Fibroblast of lung (primary cell): ENCODE data around the gene HNRNPH2. TPM values are rescaled to one million over a fixed set of nuclear protein-coding genes. Genes with fewer than 3 reads are reported as not detected.

ENCODE experiments used
- DNase-seq, 2 donors: peaks; one replicate each; pipeline versions ENCODE4 v3.0.0 to v3.0.0-alpha.2; 2010; ENCODE audit warnings: low read depth in 2 of 2
- H2AFZ ChIP-seq: 2 replicates; pipeline ENCODE4 v1.5.1; 2012; ENCODE audit warnings: low read length, control low read depth, inconsistent platforms
- H3K27ac ChIP-seq: 2 replicates; pipeline ENCODE4 v1.5.1; 2011; ENCODE audit warnings: low read length, control low read depth; ENCODE audit not compliant: insufficient read depth
- H3K27me3 ChIP-seq: 2 replicates; pipeline ENCODE4 v1.5.1; 2011; ENCODE audit warnings: mild to moderate bottlenecking, low read length; ENCODE audit not compliant: control insufficient read depth, insufficient read depth
- H3K36me3 ChIP-seq: 2 replicates; pipeline ENCODE4 v1.5.1; 2011; ENCODE audit warnings: low read length; ENCODE audit not compliant: control insufficient read depth, insufficient read depth
- H3K4me1 ChIP-seq: 2 replicates; pipeline ENCODE4 v1.5.1; 2011; ENCODE audit warnings: low read length; ENCODE audit not compliant: control insufficient read depth, insufficient read depth; ENCODE audit errors: extremely low read depth
- H3K4me2 ChIP-seq: 2 replicates; pipeline ENCODE4 v1.5.1; 2011; ENCODE audit warnings: low read length, control low read depth; ENCODE audit not compliant: insufficient read depth; ENCODE audit errors: extremely low read depth
- H3K4me3 ChIP-seq, 4 experiments: fragments of 200-600 bp in 1 of 4; sonication (generic) in 1 of 4; replicated peaks in 1 of 4; 2 replicates each; pipeline ENCODE4 v1.5.1; 2011 to 2016; ENCODE audit warnings: low read length in 4 of 4, low read depth in 3 of 4, mild to moderate bottlenecking in 3 of 4, control low read depth in 2 of 4, inconsistent platforms in 1 of 4, mixed read lengths in 1 of 4; ENCODE audit not compliant: insufficient read depth in 1 of 4; ENCODE audit errors: control extremely low read depth in 1 of 4
- H3K79me2 ChIP-seq: 2 replicates; pipeline ENCODE4 v1.5.1; 2012; ENCODE audit warnings: mild to moderate bottlenecking, low read length, inconsistent platforms; ENCODE audit not compliant: control insufficient read depth, insufficient read depth
- H3K9ac ChIP-seq: 2 replicates; pipeline ENCODE4 v1.5.1; 2011; ENCODE audit warnings: mild to moderate bottlenecking, low read length, control low read depth; ENCODE audit not compliant: insufficient read depth
- H3K9me3 ChIP-seq: 2 replicates; pipeline ENCODE4 v1.5.1; 2012; ENCODE audit warnings: low read depth, low read length; ENCODE audit not compliant: control insufficient read depth, insufficient read depth
- H4K20me1 ChIP-seq: 2 replicates; pipeline ENCODE4 v1.5.1; 2011; ENCODE audit warnings: low read length; ENCODE audit not compliant: control insufficient read depth, insufficient read depth; ENCODE audit errors: extremely low read depth
- CTCF ChIP-seq, 2 donors: IDR thresholded peaks in 1 of 2; conservative IDR thresholded peaks in 1 of 2; 1 replicate in 1 of 2; 2 replicates in 1 of 2; pipeline ENCODE4 v1.5.1; 2011 to 2012; ENCODE audit warnings: low read length in 2 of 2, control low read depth in 1 of 2, inconsistent platforms in 1 of 2, low read depth in 1 of 2, mild to moderate bottlenecking in 1 of 2
- EZH2 ChIP-seq: IDR thresholded peaks from 2 replicates; pipeline ENCODE4 v1.5.1; 2012; ENCODE audit warnings: low read length, control low read depth, mild to moderate bottlenecking; ENCODE audit errors: missing control alignments
- polyA plus RNA-seq, 2 donors: library from polyadenylated mRNA; depleted of rRNA in 1 of 2; stranded (reverse) in 1 of 2; unstranded in 1 of 2; fragments of >200 nt; gene quantifications; 2 replicates each; pipeline ENCODE4 v1.2.1, GENCODE V29; 2011 to 2012; ENCODE audit warnings: missing spikeins in 1 of 2
- total RNA-seq: library from RNA; depleted of rRNA; stranded (reverse); fragments of >200 nt; gene quantifications from 2 replicates; pipeline ENCODE4 v1.2.1, GENCODE V29; 2014

The HNRNPH2 gene
- total and polyA plus RNA-seq, 2 donors (not counting 1 experiment from before 2014, with no cell fraction given), result 84.1 to 91.5 TPM

GRCh38 chrX:101460669-101461068 lies 52.6 kb downstream of the HNRNPH2 start:
- Histone ChIP-seq H3K4me2 (no peak overlapping the region), H3K79me2 (no peaks in the 10 kb centered on the region), H3K4me3 (no peak overlapping the region), H3K27ac (no peak overlapping the region), H3K9ac (no peak overlapping the region), H3K9me3 (no peaks in the 10 kb centered on the region), H4K20me1 (no peaks in the 10 kb centered on the region), H3K36me3 (no peaks in the 10 kb centered on the region), H3K27me3 (no peaks in the 10 kb centered on the region), H2AFZ (no peak overlapping the region), H3K4me1 (no peaks in the 10 kb centered on the region)
- no peak for TF ChIP-seq EZH2
- TF ChIP-seq CTCF (conservative IDR thresholded peaks at IDR 0.05 in 1 of 2, IDR thresholded peaks at IDR 0.05 in 1 of 2; ENCODE audit: low read depth in 1 of 2, low read length in 2 of 2), result no peak
- DNase-seq, result peak in 1 of 2 donors; percentile 12

GRCh38 chrX:101462892-101463291 lies 54.9 kb downstream of the HNRNPH2 start:
- Histone ChIP-seq H3K4me1 (no peaks in the 10 kb centered on the region), H3K79me2 (no peaks in the 10 kb centered on the region), H3K4me2 (no peak overlapping the region), H2AFZ (no peak overlapping the region), H3K9ac (no peak overlapping the region), H3K9me3 (no peaks in the 10 kb centered on the region), H3K4me3 (no peak overlapping the region), H3K27ac (no peak overlapping the region), H3K27me3 (no peaks in the 10 kb centered on the region), H4K20me1 (no peaks in the 10 kb centered on the region), H3K36me3 (no peaks in the 10 kb centered on the region)
- TF ChIP-seq CTCF (conservative IDR thresholded peaks at IDR 0.05 in 1 of 2, IDR thresholded peaks at IDR 0.05 in 1 of 2; ENCODE audit: low read depth in 1 of 2, low read length in 2 of 2), result peak; percentile 13 to 37
- no peak for TF ChIP-seq EZH2
- DNase-seq, result peak; percentile 12 to 29

Other genes with a start within 250 kb of the HNRNPH2 start
- under 0.01 and 0.50 TPM in 2 replicates for gene DRP2, start 188.4 kb upstream of the HNRNPH2 start, total RNA-seq
- 0.59 and 0.64 TPM in 2 replicates for gene DRP2, start 188.4 kb upstream of the HNRNPH2 start, polyA plus RNA-seq
- gene TAF7L, start 116.9 kb upstream of the HNRNPH2 start, total RNA-seq, result 0.33 and 0.51 TPM in 2 replicates
- 0.27 and 0.66 TPM in 2 replicates for gene TAF7L, start 116.9 kb upstream of the HNRNPH2 start, polyA plus RNA-seq
- gene TIMM8A, start 59.5 kb upstream of the HNRNPH2 start, total RNA-seq, result 3.0 and 3.1 TPM in 2 replicates
- gene TIMM8A, start 59.5 kb upstream of the HNRNPH2 start, polyA plus RNA-seq, result 7.7 and 12.0 TPM in 2 replicates
- gene BTK, start 22.0 kb upstream of the HNRNPH2 start, total RNA-seq, result not detected in 2 replicates
- 0.05 TPM in 1 of 2 replicates, not detected in the other for gene BTK, start 22.0 kb upstream of the HNRNPH2 start, polyA plus RNA-seq
- 305 and 521 TPM in 2 replicates for gene RPL36A, start 17.2 kb upstream of the HNRNPH2 start, total RNA-seq
- 2,163 and 2,209 TPM in 2 replicates for gene RPL36A, start 17.2 kb upstream of the HNRNPH2 start, polyA plus RNA-seq
- gene GLA, start 297 bp upstream of the HNRNPH2 start, total RNA-seq, result 11.3 and 19.3 TPM in 2 replicates
- 23.1 and 30.3 TPM in 2 replicates for gene GLA, start 297 bp upstream of the HNRNPH2 start, polyA plus RNA-seq
- 3.6 and 7.6 TPM in 2 replicates for gene ARMCX4, start 77.2 kb downstream of the HNRNPH2 start, total RNA-seq
- gene ARMCX4, start 77.2 kb downstream of the HNRNPH2 start, polyA plus RNA-seq, result 3.0 and 3.4 TPM in 2 replicates
- 70.4 and 79.4 TPM in 2 replicates for gene ARMCX1, start 142.3 kb downstream of the HNRNPH2 start, total RNA-seq
- gene ARMCX1, start 142.3 kb downstream of the HNRNPH2 start, polyA plus RNA-seq, result 46.7 and 53.0 TPM in 2 replicates
- 24.1 and 32.9 TPM in 2 replicates for gene ARMCX6, start 209.8 kb downstream of the HNRNPH2 start, total RNA-seq
- 93.4 and 94.6 TPM in 2 replicates for gene ARMCX6, start 209.8 kb downstream of the HNRNPH2 start, polyA plus RNA-seq
- 76.5 and 96.3 TPM in 2 replicates for gene ARMCX3, start 214.9 kb downstream of the HNRNPH2 start, total RNA-seq
- 52.1 and 91.3 TPM in 2 replicates for gene ARMCX3, start 214.9 kb downstream of the HNRNPH2 start, polyA plus RNA-seq